Left lung (tissue), 10 donors: Measurements from ENCODE around the gene UBL4B. TPM values are rescaled to one million over a fixed set of nuclear protein-coding genes. Genes with fewer than 3 reads are reported as not detected.

Experiments
- ATAC-seq: fragments of 200-7000 bp; cut with Tn5 transposase; one replicate; pipeline ENCODE4 v1.9.1; 2020; ENCODE audit warnings: moderate library complexity
- DNase-seq, 4 donors: peaks; one replicate each; pipeline ENCODE4 v3.0.0-alpha.2; 2013 to 2020
- H3K27ac ChIP-seq, 2 donors: fragments of 200-600 bp; sonication (generic) in 1 of 2; one replicate each; pipeline versions ENCODE4 v1.5.0 to v1.8.0; 2020 to 2021
- H3K27me3 ChIP-seq, 2 donors: fragments of 200-600 bp; sonication (generic) in 1 of 2; one replicate each; pipeline versions ENCODE4 v1.5.0 to v1.8.0; 2020 to 2021
- H3K36me3 ChIP-seq, 2 donors: fragments of 200-600 bp; sonication (generic) in 1 of 2; one replicate each; pipeline versions ENCODE4 v1.5.0 to v1.8.0; 2020 to 2021
- H3K4me1 ChIP-seq, 2 donors: fragments of 200-600 bp; one replicate each; pipeline ENCODE4 v1.8.0; 2021
- H3K4me3 ChIP-seq, 2 donors: fragments of 200-600 bp; sonication (generic) in 1 of 2; one replicate each; pipeline versions ENCODE4 v1.5.0 to v1.8.0; 2020 to 2021; ENCODE audit warnings: mild to moderate bottlenecking in 1 of 2
- H3K9me3 ChIP-seq, 2 donors: fragments of 200-600 bp; sonication (generic) in 1 of 2; one replicate each; pipeline versions ENCODE4 v1.5.0 to v1.8.0; 2020 to 2021
- intact Hi-C, 2 donors: fragments of 100-400 bp; cut with DNase I; formaldehyde crosslinking; loops; one replicate each; pipeline versions ENCODE4 v1.11.2 to v1.14.2; 2022
- polyA plus RNA-seq, 6 donors: library from polyadenylated mRNA; unstranded; fragments of 120-200 nt; gene quantifications; one replicate each; pipeline ENCODE4 v1.2.1, GENCODE V29; 2013; ENCODE audit not compliant: insufficient read length in 6 of 6
- total RNA-seq, 2 donors: library from RNA; stranded (reverse); fragmentation: NEBNext Ultra II Directional; extraction: Animal tissue kit (Norgen Biotek cat#: 25700); gene quantifications; one replicate each; pipeline ENCODE4 v1.2.1, GENCODE V29; 2021
- TF ChIP-seq, protein P1 (sequence below), 2 donors: fragments of 200-600 bp; sonication (generic) in 1 of 2; IDR thresholded peaks; one replicate each; pipeline versions ENCODE4 v1.5.0 to v1.8.0; 2021; ENCODE audit warnings: antibody characterized with exemption in 2 of 2
- donor health status: DM: no; HTN: yes; CAD: no.
- donor health status: DM: no; HTN: no; CAD: no.

The UBL4B gene
- total and polyA plus RNA-seq, 8 donors = not detected

DNA sequence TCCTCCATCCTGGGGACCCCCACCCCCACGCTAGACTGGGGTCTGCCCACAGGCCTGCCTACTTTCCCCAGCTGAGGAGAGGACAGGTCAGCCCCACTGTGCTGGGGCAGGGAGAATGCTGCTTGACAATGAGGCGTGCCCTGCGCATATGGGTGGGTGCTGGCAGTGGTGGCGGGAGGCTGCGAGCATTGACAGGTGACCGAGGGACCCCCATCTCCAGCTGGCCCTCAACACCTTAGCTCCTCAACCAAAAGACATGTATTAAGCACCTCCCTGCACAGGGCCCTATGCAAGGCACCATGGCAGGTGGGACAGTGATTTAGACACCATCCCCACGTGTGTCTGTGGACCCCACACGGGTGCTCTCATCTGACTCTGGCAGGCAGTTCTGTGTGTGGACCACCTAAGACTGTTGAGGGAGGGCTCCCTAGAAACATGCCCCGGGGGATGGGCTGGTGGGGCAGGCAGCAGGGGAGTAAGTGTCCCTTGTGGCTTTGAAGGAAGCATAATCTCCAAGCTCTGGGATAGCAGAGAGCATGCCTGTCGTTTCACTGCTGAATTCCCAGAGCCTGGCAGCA, 23.4 kb upstream of the UBL4B start:
- Histone ChIP-seq H3K27me3 (peaks cover 2 to 38% of the 10 kb centered on the region in 2 donors), H3K9me3 (no peaks in the 10 kb centered on the region), H3K4me1 (peaks cover 0 to 14% of the 10 kb centered on the region in 2 donors), H3K27ac (no peak overlapping the region), H3K4me3 (no peak overlapping the region), H3K36me3 (no peaks in the 10 kb centered on the region)
- ATAC-seq = no peak
- intact Hi-C loops = no loop called here
- no peak for DNase-seq
- TF ChIP-seq, protein P1, sequence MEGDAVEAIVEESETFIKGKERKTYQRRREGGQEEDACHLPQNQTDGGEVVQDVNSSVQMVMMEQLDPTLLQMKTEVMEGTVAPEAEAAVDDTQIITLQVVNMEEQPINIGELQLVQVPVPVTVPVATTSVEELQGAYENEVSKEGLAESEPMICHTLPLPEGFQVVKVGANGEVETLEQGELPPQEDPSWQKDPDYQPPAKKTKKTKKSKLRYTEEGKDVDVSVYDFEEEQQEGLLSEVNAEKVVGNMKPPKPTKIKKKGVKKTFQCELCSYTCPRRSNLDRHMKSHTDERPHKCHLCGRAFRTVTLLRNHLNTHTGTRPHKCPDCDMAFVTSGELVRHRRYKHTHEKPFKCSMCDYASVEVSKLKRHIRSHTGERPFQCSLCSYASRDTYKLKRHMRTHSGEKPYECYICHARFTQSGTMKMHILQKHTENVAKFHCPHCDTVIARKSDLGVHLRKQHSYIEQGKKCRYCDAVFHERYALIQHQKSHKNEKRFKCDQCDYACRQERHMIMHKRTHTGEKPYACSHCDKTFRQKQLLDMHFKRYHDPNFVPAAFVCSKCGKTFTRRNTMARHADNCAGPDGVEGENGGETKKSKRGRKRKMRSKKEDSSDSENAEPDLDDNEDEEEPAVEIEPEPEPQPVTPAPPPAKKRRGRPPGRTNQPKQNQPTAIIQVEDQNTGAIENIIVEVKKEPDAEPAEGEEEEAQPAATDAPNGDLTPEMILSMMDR (IDR thresholded peaks at IDR 0.05) = no peak

DNA sequence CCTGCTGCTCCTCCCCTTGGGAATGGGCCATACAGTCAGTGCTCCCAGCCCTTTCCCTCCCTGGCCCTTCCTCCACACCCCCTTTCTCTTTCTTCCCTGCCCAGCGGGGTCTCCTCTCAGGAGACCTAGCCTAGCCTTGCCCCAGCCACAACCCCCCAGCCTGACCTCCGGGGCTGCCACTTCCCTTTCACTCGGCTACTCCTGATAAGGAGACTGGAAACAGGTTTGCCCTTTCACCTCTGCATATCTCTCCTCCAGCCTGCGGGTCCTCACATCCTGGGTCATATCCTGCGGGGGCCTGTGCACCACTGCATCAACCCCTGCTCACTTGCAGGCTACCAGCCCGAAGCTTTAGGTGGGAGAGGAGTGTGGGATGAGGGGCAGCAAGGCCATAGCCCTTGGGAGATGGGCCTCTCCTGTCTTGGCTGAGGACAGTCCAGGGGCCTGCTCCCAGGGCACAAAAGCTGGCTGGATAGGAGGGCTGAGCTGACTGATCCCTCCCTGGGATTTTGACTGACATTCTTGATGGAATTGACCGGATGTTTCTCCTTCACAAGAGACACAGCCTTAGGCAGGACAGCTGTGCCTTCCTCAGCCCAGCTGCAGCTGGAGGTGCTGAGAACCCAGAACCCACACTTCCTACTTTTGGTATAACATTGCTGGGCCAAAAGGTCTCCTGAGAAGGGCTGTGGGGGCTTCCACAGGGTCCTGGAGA, 22.5 kb upstream of the UBL4B start:
- H3K4me1 ChIP-seq = peaks cover 0 to 5% of the 10 kb centered on the region in 2 donors
- intact Hi-C loops = no loop called here
- TF ChIP-seq, protein P1 (IDR thresholded peaks at IDR 0.05) = no peak
- no peak overlapping the region for H3K4me3 ChIP-seq
- no peaks in the 10 kb centered on the region for H3K36me3 ChIP-seq
- H3K27me3 ChIP-seq = peaks cover 0 to 34% of the 10 kb centered on the region in 2 donors
- no peaks in the 10 kb centered on the region for H3K9me3 ChIP-seq
- no peak overlapping the region for H3K27ac ChIP-seq
- no peak for DNase-seq
- ATAC-seq = no peak

DNA sequence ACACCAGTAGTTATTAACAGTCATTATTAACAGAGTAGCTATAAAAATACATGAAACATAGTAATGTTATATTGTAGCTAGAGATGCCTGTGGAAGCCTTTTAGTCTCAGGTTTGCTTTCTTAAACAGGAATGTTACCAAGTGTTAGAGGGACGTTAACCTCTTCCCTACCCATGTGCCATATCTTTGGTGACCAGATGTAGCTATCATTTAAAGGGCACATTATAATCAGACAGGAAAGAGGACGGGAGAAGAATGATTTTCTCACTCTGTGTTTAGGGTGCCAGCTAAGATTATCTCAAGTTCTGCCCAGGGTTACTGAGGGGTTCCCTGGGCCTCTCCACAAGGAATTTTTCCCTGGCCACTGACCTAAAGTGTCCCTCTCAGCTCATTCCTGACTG, 20.9 kb upstream of the UBL4B start:
- H3K36me3 ChIP-seq = no peaks in the 10 kb centered on the region
- TF ChIP-seq, protein P1 (IDR thresholded peaks at IDR 0.05) = no peak
- ATAC-seq (no peak), DNase-seq (no peak)
- intact Hi-C loops = no loop called here
- peaks cover 0 to 32% of the 10 kb centered on the region in 2 donors for H3K27me3 ChIP-seq
- H3K4me3 ChIP-seq = no peak overlapping the region
- no peaks in the 10 kb centered on the region for H3K9me3 ChIP-seq
- no peaks in the 10 kb centered on the region for H3K4me1 ChIP-seq
- H3K27ac ChIP-seq = no peak overlapping the region

DNA sequence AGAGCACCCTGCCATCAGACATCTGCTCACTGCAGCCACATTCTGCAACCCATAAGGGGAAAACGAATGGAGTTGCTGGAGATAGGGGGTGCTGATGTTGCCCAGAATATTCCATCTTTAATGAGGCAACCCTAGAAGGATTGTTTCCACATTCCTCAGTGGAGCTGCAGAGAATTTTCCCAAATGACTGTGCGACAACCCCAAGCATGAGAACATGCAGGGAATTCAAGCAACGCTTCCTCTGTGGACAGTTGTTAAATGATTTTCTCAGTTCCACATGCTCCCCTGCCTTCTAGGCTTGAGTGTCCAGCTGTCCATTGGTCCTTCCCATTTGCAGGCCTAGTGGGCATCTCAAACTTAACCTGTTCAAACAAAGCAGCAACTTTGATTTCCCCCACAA, 20.5 kb upstream of the UBL4B start:
- intact Hi-C loops = no loop called here
- Histone ChIP-seq H3K4me1 (no peaks in the 10 kb centered on the region), H3K27ac (no peak overlapping the region), H3K36me3 (no peaks in the 10 kb centered on the region), H3K27me3 (peaks cover 0 to 32% of the 10 kb centered on the region in 2 donors), H3K4me3 (no peak overlapping the region), H3K9me3 (no peaks in the 10 kb centered on the region)
- DNase-seq = no peak
- no peak for ATAC-seq
- TF ChIP-seq, protein P1 (IDR thresholded peaks at IDR 0.05) = no peak

DNA sequence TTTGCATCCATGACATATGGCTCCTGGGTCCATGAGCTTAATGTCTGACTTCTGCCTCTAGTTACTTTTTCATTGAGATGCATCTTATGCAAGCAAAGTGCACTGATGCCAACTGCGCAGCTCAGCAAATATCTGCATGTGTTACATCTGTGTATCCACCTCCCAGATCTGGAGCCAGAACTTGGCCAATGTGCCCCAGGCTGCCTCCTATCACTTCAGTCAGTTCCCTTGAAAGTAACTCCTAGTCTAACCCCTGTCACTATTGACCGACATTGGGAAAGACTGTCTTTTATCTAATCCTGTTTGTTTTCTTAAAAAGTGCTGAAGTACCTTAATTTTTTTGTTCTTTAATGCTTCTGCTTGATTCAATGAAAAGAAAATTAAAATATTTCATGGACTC, 19.3 kb upstream of the UBL4B start:
- TF ChIP-seq, protein P1 (IDR thresholded peaks at IDR 0.05) = no peak
- Histone ChIP-seq H3K4me3 (no peak overlapping the region), H3K27ac (no peak overlapping the region), H3K36me3 (no peaks in the 10 kb centered on the region), H3K9me3 (no peaks in the 10 kb centered on the region), H3K4me1 (no peaks in the 10 kb centered on the region), H3K27me3 (peaks cover 0 to 24% of the 10 kb centered on the region in 2 donors)
- no peak for DNase-seq
- no peak for ATAC-seq
- intact Hi-C loops = no loop called here
